Activated CD4-positive, alpha-beta T cell treated with anti-CD3 and anti-CD28 coated beads, Interleukin-2, Interleukin-6, amounts not matched to agents 100 ng/mL and 50 ng/mL, durations not matched to agents 16 hours and 8 hours (primary cell): Measurements from ENCODE around the gene LSM2.
"Not testable (repeated sequence)": the region's sequence is repeated elsewhere in the genome, so short reads cannot be mapped to it uniquely, and the experiment has no call there.

Source experiments
- DNase-seq: peaks from one replicate; pipeline ENCODE4 v3.0.0-alpha.2; 2020

The LSM2 gene

GRCh38 chr6:31806470-31807272, at the start of gene LSM2:
LSM2 (minus strand) TSS chr6:31806966; CDS start chr6:31806757, 209 bp downstream.
- peak; percentile 98 for DNase-seq

GRCh38 chr6:31851980-31852718, 45.4 kb upstream of the LSM2 start:
- DNase-seq = not testable (repeated sequence)

GRCh38 chr6:31851485-31851832, 44.7 kb upstream of the LSM2 start:
- DNase-seq = no peak

- no peak for DNase-seq
These were observed 44.2 kb upstream of the LSM2 start for GRCh38 chr6:31850765-31851484.

GRCh38 chr6:31847276-31847978, 40.7 kb upstream of the LSM2 start:
- no peak for DNase-seq

GRCh38 chr6:31844507-31844906, 37.7 kb upstream of the LSM2 start:
- no peak for DNase-seq

GRCh38 chr6:31842053-31842452, 35.3 kb upstream of the LSM2 start:
- DNase-seq = no peak

- DNase-seq = not testable (repeated sequence)
These were observed 33.0 kb upstream of the LSM2 start for GRCh38 chr6:31839779-31840126.

GRCh38 chr6:31838968-31839367, 32.2 kb upstream of the LSM2 start:
- DNase-seq = no peak

GRCh38 chr6:31838114-31838553, 31.4 kb upstream of the LSM2 start:
- DNase-seq = not testable (repeated sequence)

GRCh38 chr6:31837369-31838113, 30.8 kb upstream of the LSM2 start:
- DNase-seq = no peak

GRCh38 chr6:31836474-31837368, 30.0 kb upstream of the LSM2 start:
- DNase-seq = no peak

- DNase-seq = no peak
These were observed 29.3 kb upstream of the LSM2 start for GRCh38 chr6:31836047-31836473.

GRCh38 chr6:31834367-31835250, 27.8 kb upstream of the LSM2 start:
- DNase-seq = peak; percentile 90

GRCh38 chr6:31831350-31832215, 24.8 kb upstream of the LSM2 start:
- DNase-seq = no peak

- DNase-seq = no peak
These were observed 24.1 kb upstream of the LSM2 start for GRCh38 chr6:31830886-31831335.

- no peak for DNase-seq
These were observed 23.0 kb upstream of the LSM2 start for GRCh38 chr6:31829633-31830283.
